Nephron progenitor cell (in vitro differentiated cells): ENCODE data around the gene PITPNB.

ENCODE experiments used
- DNase-seq: peaks from one replicate; pipeline ENCODE4 v3.0.0; 2021
- H3K27ac Mint-ChIP-seq: 2 replicates; pipeline ENCODE4 v1.8.0; 2021; ENCODE audit warnings: mild to moderate bottlenecking, moderate library complexity, mixed read lengths
- H3K27me3 Mint-ChIP-seq: 2 replicates; pipeline ENCODE4 v1.8.0; 2021; ENCODE audit warnings: mild to moderate bottlenecking, low read depth, mixed read lengths; ENCODE audit not compliant: poor library complexity
- H3K36me3 Mint-ChIP-seq: 2 replicates; pipeline ENCODE4 v1.8.0; 2021; ENCODE audit warnings: low read depth, mixed read lengths
- H3K4me1 Mint-ChIP-seq: 2 replicates; pipeline ENCODE4 v1.8.0; 2021; ENCODE audit warnings: mixed read lengths
- H3K4me3 Mint-ChIP-seq: 2 replicates; pipeline ENCODE4 v1.8.0; 2021; ENCODE audit warnings: mild to moderate bottlenecking, moderate library complexity, mixed read lengths
- H3K9me3 Mint-ChIP-seq: 2 replicates; pipeline ENCODE4 v1.8.0; 2021; ENCODE audit warnings: mild to moderate bottlenecking, moderate library complexity, mixed read lengths
- CTCF ChIP-seq: fragments of 200-600 bp; sonication (generic); IDR thresholded peaks from 2 replicates; pipeline ENCODE4 v1.5.0; 2021; ENCODE audit warnings: antibody characterized with exemption

PITPNB gene

DNA sequence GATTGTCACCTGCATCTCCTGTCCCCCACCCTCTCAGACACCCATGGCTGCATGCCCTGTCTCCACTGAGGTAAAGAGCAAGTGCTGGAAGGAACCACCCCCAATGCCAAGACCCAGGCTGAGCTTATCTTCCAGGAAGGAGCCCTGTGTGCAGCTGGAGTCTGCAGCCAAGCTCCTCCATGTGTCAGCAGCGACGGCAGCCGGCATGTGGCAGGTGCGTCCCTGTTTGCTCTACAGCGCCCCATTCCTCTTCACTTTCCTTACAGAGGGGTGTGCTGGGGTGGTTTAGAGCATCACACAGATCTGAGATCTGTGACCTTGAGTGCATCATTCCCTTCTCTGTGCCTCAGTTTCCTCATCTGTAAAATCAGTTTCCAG, 109.8 kb downstream of the PITPNB start:
- DNase-seq = no peak
- Mint-ChIP-seq H3K9me3 (no peaks in the 10 kb centered on the region), H3K27me3 (peaks cover 89% of the 10 kb centered on the region), H3K36me3 (no peaks in the 10 kb centered on the region), H3K4me3 (no peak overlapping the region), H3K27ac (no peak overlapping the region), H3K4me1 (peaks cover 34% of the 10 kb centered on the region)
- TF ChIP-seq CTCF = no peak

- Mint-ChIP-seq H3K36me3 (no peaks in the 10 kb centered on the region), H3K4me1 (peaks cover 39% of the 10 kb centered on the region), H3K27me3 (peaks cover 89% of the 10 kb centered on the region), H3K27ac (no peak overlapping the region), H3K9me3 (no peaks in the 10 kb centered on the region), H3K4me3 (no peak overlapping the region)
- TF ChIP-seq CTCF = no peak
- no peak for DNase-seq
Observed at GRCh38 chr22:27808451-27809225, 110.4 kb downstream of the PITPNB start.

DNA sequence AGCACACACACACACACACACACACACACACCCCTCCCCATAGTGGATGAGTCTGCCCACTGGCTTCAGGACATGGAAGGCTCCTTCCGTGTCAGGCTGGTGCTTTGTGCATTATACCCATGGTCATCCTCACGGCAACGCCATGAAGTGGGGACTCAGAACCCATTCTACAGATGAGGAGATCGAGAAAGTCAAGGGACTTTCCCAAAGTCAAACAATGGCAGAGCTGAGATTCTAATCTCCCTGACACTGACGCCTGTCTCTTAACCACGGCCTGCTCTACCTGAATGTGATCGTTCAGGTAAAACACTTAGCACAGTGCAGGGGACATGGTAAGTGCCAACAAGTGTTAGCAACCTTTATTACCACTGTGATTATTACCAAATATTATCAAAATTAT, 113.2 kb downstream of the PITPNB start:
- TF ChIP-seq CTCF = no peak
- H3K27ac Mint-ChIP-seq = no peak overlapping the region
- H3K27me3 Mint-ChIP-seq = peaks cover 86% of the 10 kb centered on the region
- H3K36me3 Mint-ChIP-seq = no peaks in the 10 kb centered on the region
- DNase-seq = no peak
- H3K4me1 Mint-ChIP-seq = peaks cover 47% of the 10 kb centered on the region
- no peaks in the 10 kb centered on the region for H3K9me3 Mint-ChIP-seq
- H3K4me3 Mint-ChIP-seq = no peak overlapping the region

DNA sequence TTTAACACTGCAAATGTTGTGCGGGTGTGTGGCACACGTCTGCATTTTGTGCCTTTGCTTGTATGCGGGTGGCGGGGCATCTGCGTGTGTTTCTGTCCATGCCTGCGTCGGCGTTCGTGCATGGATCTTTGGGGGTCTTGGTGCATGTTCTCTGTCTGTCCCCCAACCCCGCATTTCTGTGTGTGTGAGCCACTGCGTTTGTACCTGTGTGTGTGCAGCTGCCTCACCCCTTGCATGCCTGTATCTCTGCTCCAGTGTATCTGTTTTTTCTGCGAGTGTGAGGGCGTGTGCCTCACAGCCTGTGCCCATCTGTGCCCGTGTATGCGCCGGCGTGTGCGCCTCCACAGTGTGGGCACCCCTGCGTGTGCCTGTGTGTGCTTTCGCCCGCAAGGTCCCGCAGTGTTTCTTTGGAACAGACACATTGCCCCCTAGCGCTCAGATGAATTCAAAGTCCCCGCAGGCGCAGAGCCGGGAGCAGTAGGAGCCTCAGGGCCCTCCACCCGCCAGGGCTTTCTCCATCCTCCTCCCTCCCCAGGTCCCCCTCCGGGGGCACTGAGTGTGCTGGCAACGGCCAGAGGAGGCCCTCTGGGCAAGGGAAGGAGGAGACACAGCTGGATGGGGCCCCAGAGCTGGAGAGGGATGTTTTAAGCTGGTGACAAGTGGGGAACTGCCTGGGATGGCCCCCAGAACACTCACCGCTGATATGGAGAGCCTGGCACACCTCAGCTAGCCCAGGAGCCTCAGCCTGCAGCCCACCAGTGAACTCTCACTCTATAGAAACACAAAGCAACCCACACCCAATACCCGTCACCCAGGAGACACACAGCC, 114.4 kb downstream of the PITPNB start:
- peak; percentile 70 for TF ChIP-seq CTCF
- peaks cover 84% of the 10 kb centered on the region for H3K27me3 Mint-ChIP-seq
- no peaks in the 10 kb centered on the region for H3K9me3 Mint-ChIP-seq
- peak; percentile 77 for DNase-seq
- no peaks in the 10 kb centered on the region for H3K36me3 Mint-ChIP-seq
- H3K27ac Mint-ChIP-seq = no peak overlapping the region
- peaks cover 37% of the 10 kb centered on the region for H3K4me1 Mint-ChIP-seq
- H3K4me3 Mint-ChIP-seq = peak overlapping the region; percentile 56

DNA sequence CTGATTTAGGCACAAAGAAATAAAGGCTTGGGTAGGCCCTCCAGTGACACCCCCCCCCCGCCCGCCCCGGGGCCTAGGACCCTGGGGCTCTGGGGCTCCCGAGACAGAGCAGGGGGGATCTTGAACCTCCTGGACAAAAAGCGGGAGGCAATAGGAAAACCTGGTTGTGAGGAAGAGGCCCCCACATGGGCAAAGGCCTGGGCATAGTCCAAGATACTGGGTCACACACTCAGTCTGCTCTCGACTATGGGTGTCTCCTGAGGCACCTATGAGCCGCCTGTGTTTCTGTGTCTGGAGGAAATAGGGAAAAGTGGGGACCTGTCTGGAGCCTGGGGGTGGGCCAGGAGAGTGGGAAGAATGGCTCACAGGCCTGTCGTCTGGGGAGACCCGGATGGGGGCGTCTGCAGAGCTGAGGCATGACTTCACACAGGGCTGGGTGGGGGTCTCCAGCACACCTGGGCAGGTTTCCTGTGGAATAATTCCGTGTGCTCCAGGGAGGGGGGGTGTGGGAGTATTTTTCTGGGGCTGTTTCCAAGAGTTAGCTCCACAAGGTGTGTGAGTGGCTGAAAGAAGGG, 115.1 kb downstream of the PITPNB start:
- DNase-seq = no peak
- no peaks in the 10 kb centered on the region for H3K9me3 Mint-ChIP-seq
- H3K27ac Mint-ChIP-seq = no peak overlapping the region
- peak overlapping the region; percentile 22 for H3K4me3 Mint-ChIP-seq
- peaks cover 84% of the 10 kb centered on the region for H3K27me3 Mint-ChIP-seq
- no peak for TF ChIP-seq CTCF
- H3K4me1 Mint-ChIP-seq = peaks cover 34% of the 10 kb centered on the region
- H3K36me3 Mint-ChIP-seq = no peaks in the 10 kb centered on the region
